ENCODE results near the gene FAM170B.

Gene FAM170B

GRCh38 chr10:49168831-49169500, 35.1 kb upstream of the FAM170B start:
- no peak for FAIRE-seq

- no peak for FAIRE-seq
Observed at GRCh38 chr10:49168171-49168540, 34.3 kb upstream of the FAM170B start.

- no peak for FAIRE-seq
Observed at GRCh38 chr10:49167425-49168170, 33.8 kb upstream of the FAM170B start.

GRCh38 chr10:49166484-49167400, 32.9 kb upstream of the FAM170B start:
- no peak for FAIRE-seq

- no peak for FAIRE-seq
Observed at GRCh38 chr10:49165821-49166483, 32.1 kb upstream of the FAM170B start.

- FAIRE-seq, result no peak
Observed at GRCh38 chr10:49165259-49165658, 31.4 kb upstream of the FAM170B start.

GRCh38 chr10:49164559-49165188, 30.9 kb upstream of the FAM170B start:
- no peak for FAIRE-seq

- no peak for FAIRE-seq
Observed at GRCh38 chr10:49163741-49164140, 29.9 kb upstream of the FAM170B start.

GRCh38 chr10:49162761-49163310, 29.0 kb upstream of the FAM170B start:
- no peak for FAIRE-seq

GRCh38 chr10:49162063-49162462, 28.2 kb upstream of the FAM170B start:
- FAIRE-seq, result no peak

- FAIRE-seq, result no peak
Observed at GRCh38 chr10:49161411-49161997, 27.7 kb upstream of the FAM170B start.

- no peak for FAIRE-seq
Observed at GRCh38 chr10:49160814-49161213, 27.0 kb upstream of the FAM170B start.

GRCh38 chr10:49160110-49160509, 26.3 kb upstream of the FAM170B start:
- FAIRE-seq, result no peak

GRCh38 chr10:49158915-49159314, 25.1 kb upstream of the FAM170B start:
- FAIRE-seq, result no peak

GRCh38 chr10:49158404-49158803, 24.6 kb upstream of the FAM170B start:
- no peak for FAIRE-seq

GRCh38 chr10:49157229-49157628, 23.4 kb upstream of the FAM170B start:
- no peak for FAIRE-seq

- FAIRE-seq, result no peak
Observed at GRCh38 chr10:49154641-49155040, 20.8 kb upstream of the FAM170B start.

GRCh38 chr10:49153971-49154370, 20.1 kb upstream of the FAM170B start:
- FAIRE-seq, result no peak

GRCh38 chr10:49153115-49153514, 19.3 kb upstream of the FAM170B start:
- no peak for FAIRE-seq

GRCh38 chr10:49152663-49153062, 18.8 kb upstream of the FAM170B start:
- FAIRE-seq, result no peak

GRCh38 chr10:49152037-49152436, 18.2 kb upstream of the FAM170B start:
- no peak for FAIRE-seq

GRCh38 chr10:49151481-49151880, 17.7 kb upstream of the FAM170B start:
- no peak for FAIRE-seq

Measured in colon (tissue), 2 donors.